WTC11 (cell line): ENCODE data around the gene NAA80. TPM values are rescaled to one million over a fixed set of nuclear protein-coding genes. Genes with fewer than 3 reads are reported as not detected.

Experiments used
- ATAC-seq: fragments of 200-7000 bp; cut with Tn5 transposase; 2 replicates; pipeline ENCODE4 v1.10.0; 2021; ENCODE audit warnings: mild to moderate bottlenecking, moderate library complexity
- CTCF ChIA-PET: fragments of 300-600 bp; sonication (Branson Sonifier 250); formaldehyde crosslinking; loops from one replicate; lab custom pipeline; 2021; ENCODE audit warnings: antibody characterized with exemption; lab: Charles Lee
- POLR2A ChIA-PET: fragments of 350-600 bp; sonication (Branson Sonifier 250); formaldehyde crosslinking; loops from one replicate; lab custom pipeline; 2021; ENCODE audit warnings: antibody characterized with exemption; lab: Charles Lee
- DNase-seq: peaks from one replicate; pipeline ENCODE4 v3.0.0; 2021; ENCODE audit warnings: low spot score
- H3K27ac Mint-ChIP-seq: 2 replicates; pipeline ENCODE4 v1.8.0; 2021; ENCODE audit warnings: mixed read lengths
- H3K27me3 Mint-ChIP-seq: 2 replicates; pipeline ENCODE4 v1.8.0; 2021; ENCODE audit warnings: low read depth, mild to moderate bottlenecking, moderate library complexity, mixed read lengths
- H3K36me3 Mint-ChIP-seq: 2 replicates; pipeline ENCODE4 v1.8.0; 2021; ENCODE audit warnings: mixed read lengths
- H3K4me1 Mint-ChIP-seq: 2 replicates; pipeline ENCODE4 v1.8.0; 2022; ENCODE audit warnings: mixed read lengths
- H3K4me3 Mint-ChIP-seq: 2 replicates; pipeline ENCODE4 v1.8.0; 2021; ENCODE audit warnings: mild to moderate bottlenecking, moderate library complexity, mixed read lengths
- H3K9me3 Mint-ChIP-seq: 2 replicates; pipeline ENCODE4 v1.8.0; 2021; ENCODE audit warnings: mixed read lengths
- CBFB ChIP-seq: sonication (generic); formaldehyde crosslinking; IDR thresholded peaks from 2 replicates; pipeline ENCODE4 v1.8.1; 2022; ENCODE audit warnings: mild to moderate bottlenecking, low read depth, missing genetic modification reagents
- FOXJ3 ChIP-seq: sonication (generic); formaldehyde crosslinking; IDR thresholded peaks from 2 replicates; pipeline ENCODE4 v1.9.0; 2021; ENCODE audit warnings: missing genetic modification reagents, mild to moderate bottlenecking, borderline replicate concordance
- NR1H2 ChIP-seq: sonication (generic); formaldehyde crosslinking; IDR thresholded peaks from 2 replicates; pipeline ENCODE4 v1.9.0; 2021; ENCODE audit warnings: mild to moderate bottlenecking, moderate library complexity, missing genetic modification reagents
- NR3C1 ChIP-seq: sonication (generic); formaldehyde crosslinking; conservative IDR thresholded peaks from 2 replicates; pipeline ENCODE4 v1.8.1; 2023; ENCODE audit warnings: low read depth, mild to moderate bottlenecking, missing genetic modification reagents
- SMAD4 ChIP-seq: sonication (generic); formaldehyde crosslinking; IDR thresholded peaks from 2 replicates; pipeline ENCODE4 v1.8.0; 2022; ENCODE audit warnings: mild to moderate bottlenecking, missing genetic modification reagents
- TEAD1 ChIP-seq: sonication (generic); formaldehyde crosslinking; IDR thresholded peaks from 2 replicates; pipeline ENCODE4 v1.8.0; 2022; ENCODE audit warnings: mild to moderate bottlenecking, missing genetic modification reagents
- ZNF121 ChIP-seq: sonication (generic); formaldehyde crosslinking; IDR thresholded peaks from 2 replicates; pipeline ENCODE4 v1.8.0; 2023; ENCODE audit warnings: missing genetic modification reagents
- total RNA-seq: library from RNA; stranded (reverse); gene quantifications from 3 replicates; pipeline ENCODE4 v1.2.3, GENCODE V29; 2021
- TF ChIP-seq, protein P1 (sequence below): sonication (generic); formaldehyde crosslinking; IDR thresholded peaks from 2 replicates; pipeline ENCODE4 v1.8.0; 2022; ENCODE audit warnings: mild to moderate bottlenecking, missing genetic modification reagents
- TF ChIP-seq, protein P2 (sequence below): sonication (generic); formaldehyde crosslinking; conservative IDR thresholded peaks from 2 replicates; pipeline ENCODE4 v1.8.1; 2023; ENCODE audit warnings: mild to moderate bottlenecking, low read depth, missing genetic modification reagents, moderate library complexity
- TF ChIP-seq, protein P3 (sequence below): sonication (generic); formaldehyde crosslinking; IDR thresholded peaks from 2 replicates; pipeline ENCODE4 v1.8.1; 2022; ENCODE audit warnings: low read depth, mild to moderate bottlenecking, moderate library complexity, missing genetic modification reagents, borderline replicate concordance
- TF ChIP-seq, protein P4 (sequence below): sonication (generic); formaldehyde crosslinking; IDR thresholded peaks from 2 replicates; pipeline ENCODE4 v1.8.1; 2023; ENCODE audit warnings: mild to moderate bottlenecking, moderate library complexity, missing genetic modification reagents
- TF ChIP-seq, protein P5 (sequence below): sonication (generic); formaldehyde crosslinking; IDR thresholded peaks from 2 replicates; pipeline ENCODE4 v1.8.1; 2023; ENCODE audit warnings: mild to moderate bottlenecking, missing genetic modification reagents

NAA80 gene
- total RNA-seq, 1 experiment from 2014 or later, result 17.3 TPM

DNA sequence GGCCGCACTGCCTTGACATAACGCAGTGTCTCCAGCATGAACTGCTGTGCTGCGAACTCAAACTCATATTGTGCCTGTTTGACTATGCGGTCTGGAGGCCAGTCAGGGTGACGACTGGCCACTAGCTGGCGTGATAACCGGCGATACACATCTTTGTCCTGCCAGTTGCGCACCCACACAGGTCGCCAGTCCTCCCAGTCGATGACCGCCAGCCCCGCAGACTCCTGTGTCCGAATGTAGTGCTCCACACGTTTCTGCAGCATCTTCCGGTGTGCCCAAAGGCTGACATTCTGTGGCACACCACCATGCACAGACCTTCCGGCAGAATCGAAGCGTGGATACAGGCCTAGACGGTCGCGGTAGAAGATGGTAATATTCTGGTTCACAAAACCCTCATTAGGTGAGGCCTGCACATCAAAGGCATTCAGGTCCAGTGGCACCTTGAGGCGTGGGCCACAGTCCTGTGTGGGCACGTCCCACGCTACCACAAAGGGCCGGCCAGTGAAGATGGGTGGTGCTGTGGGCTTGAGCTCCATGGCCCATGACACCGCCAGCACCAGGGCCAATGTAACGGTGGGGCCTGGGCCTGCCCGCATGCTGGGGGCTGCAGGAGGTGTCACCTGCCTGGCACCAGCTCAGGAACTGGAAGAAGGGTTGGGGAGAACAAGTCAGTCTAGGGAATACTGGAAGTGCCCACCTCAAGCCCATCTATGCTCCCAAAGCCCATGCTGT, 20.9 kb upstream of the NAA80 start:
- no peaks in the 10 kb centered on the region for H3K27me3 Mint-ChIP-seq
- H3K4me1 Mint-ChIP-seq, result peaks cover 40% of the 10 kb centered on the region
- ATAC-seq (no peak), DNase-seq (no peak)
- POLR2A ChIA-PET, result no interaction called here
- H3K9me3 Mint-ChIP-seq, result no peaks in the 10 kb centered on the region
- H3K36me3 Mint-ChIP-seq, result peaks cover 36% of the 10 kb centered on the region
- peak overlapping the region; percentile 93 for H3K4me3 Mint-ChIP-seq
- peak overlapping the region; percentile 44; the same call in 1 of the 2 replicates for H3K27ac Mint-ChIP-seq
- TF ChIP-seq CBFB (CRISPR knock-in tag), result no peak
- TF ChIP-seq, protein P1, sequence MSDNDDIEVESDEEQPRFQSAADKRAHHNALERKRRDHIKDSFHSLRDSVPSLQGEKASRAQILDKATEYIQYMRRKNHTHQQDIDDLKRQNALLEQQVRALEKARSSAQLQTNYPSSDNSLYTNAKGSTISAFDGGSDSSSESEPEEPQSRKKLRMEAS (CRISPR knock-in tag), result no peak; the same call in 1 of the 2 replicates
- 0 out of 2 replicates have a peak, but pooled peaks have one; percentile 4 for TF ChIP-seq ZNF121
- TF ChIP-seq, protein P2, sequence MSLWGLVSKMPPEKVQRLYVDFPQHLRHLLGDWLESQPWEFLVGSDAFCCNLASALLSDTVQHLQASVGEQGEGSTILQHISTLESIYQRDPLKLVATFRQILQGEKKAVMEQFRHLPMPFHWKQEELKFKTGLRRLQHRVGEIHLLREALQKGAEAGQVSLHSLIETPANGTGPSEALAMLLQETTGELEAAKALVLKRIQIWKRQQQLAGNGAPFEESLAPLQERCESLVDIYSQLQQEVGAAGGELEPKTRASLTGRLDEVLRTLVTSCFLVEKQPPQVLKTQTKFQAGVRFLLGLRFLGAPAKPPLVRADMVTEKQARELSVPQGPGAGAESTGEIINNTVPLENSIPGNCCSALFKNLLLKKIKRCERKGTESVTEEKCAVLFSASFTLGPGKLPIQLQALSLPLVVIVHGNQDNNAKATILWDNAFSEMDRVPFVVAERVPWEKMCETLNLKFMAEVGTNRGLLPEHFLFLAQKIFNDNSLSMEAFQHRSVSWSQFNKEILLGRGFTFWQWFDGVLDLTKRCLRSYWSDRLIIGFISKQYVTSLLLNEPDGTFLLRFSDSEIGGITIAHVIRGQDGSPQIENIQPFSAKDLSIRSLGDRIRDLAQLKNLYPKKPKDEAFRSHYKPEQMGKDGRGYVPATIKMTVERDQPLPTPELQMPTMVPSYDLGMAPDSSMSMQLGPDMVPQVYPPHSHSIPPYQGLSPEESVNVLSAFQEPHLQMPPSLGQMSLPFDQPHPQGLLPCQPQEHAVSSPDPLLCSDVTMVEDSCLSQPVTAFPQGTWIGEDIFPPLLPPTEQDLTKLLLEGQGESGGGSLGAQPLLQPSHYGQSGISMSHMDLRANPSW, result no peak; the same call in 1 of the 2 replicates
- TF ChIP-seq NR3C1 (CRISPR knock-in tag), result no peak
- TF ChIP-seq SMAD4 (CRISPR knock-in tag), result no peak
- CTCF ChIA-PET, result interaction anchor here (0.7 to 5.5 kb wide), 10 partner anchors 8 to 292 kb away, joined by 3 to 95 read pairs (median 4); partner anchors contain the start of genes CISH, HYAL1, HYAL3 and IFRD2

DNA sequence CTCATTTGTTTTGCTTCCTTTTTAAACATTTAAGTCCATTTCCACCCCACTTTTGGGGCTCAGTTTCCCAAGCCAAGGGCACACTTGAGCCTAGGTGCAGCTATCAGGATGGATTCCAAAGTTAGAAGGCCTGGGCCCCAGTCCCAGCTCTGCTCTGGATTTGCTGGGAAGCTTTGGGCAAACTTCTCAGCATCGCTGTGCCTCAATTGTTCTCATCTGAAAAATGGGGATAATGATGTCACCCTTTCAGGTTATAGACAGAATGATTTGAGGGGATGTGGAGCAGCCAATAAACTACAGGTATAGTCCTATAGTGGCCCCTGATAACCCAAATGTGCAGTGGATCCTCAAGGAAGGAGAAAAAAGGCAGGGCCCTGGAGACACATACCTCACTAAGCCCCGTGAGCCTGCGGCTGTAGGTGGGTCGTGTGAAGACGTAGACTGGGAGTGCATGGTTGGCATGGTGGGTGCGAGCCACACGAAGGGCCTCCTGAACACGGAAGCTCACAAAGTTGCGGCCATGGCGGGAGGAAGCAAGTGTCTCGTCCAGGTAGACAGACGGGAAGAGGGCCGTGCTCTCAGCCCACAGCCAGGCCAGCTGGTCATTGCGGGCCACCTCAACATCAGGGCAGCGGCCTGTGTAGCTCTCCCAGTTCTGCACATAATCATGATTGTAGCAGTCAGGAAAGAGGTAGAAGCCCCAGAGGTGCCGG, 20.1 kb upstream of the NAA80 start:
- H3K4me3 Mint-ChIP-seq, result peak overlapping the region; percentile 93
- CTCF ChIA-PET, result interaction anchor here (0.6 to 2.1 kb wide), 7 partner anchors 9 to 409 kb away, joined by 3 to 6 read pairs (median 3); partner anchors contain the start of genes HYAL1 and IFRD2
- POLR2A ChIA-PET, result no interaction called here
- H3K9me3 Mint-ChIP-seq, result no peaks in the 10 kb centered on the region
- no peaks in the 10 kb centered on the region for H3K27me3 Mint-ChIP-seq
- peaks cover 34% of the 10 kb centered on the region for H3K4me1 Mint-ChIP-seq
- DNase-seq (no peak), ATAC-seq (no peak)
- no peak overlapping the region for H3K27ac Mint-ChIP-seq
- TF ChIP-seq, protein P3, sequence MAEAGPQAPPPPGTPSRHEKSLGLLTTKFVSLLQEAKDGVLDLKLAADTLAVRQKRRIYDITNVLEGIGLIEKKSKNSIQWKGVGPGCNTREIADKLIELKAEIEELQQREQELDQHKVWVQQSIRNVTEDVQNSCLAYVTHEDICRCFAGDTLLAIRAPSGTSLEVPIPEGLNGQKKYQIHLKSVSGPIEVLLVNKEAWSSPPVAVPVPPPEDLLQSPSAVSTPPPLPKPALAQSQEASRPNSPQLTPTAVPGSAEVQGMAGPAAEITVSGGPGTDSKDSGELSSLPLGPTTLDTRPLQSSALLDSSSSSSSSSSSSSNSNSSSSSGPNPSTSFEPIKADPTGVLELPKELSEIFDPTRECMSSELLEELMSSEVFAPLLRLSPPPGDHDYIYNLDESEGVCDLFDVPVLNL (CRISPR knock-in tag), result no peak
- H3K36me3 Mint-ChIP-seq, result peaks cover 38% of the 10 kb centered on the region

DNA sequence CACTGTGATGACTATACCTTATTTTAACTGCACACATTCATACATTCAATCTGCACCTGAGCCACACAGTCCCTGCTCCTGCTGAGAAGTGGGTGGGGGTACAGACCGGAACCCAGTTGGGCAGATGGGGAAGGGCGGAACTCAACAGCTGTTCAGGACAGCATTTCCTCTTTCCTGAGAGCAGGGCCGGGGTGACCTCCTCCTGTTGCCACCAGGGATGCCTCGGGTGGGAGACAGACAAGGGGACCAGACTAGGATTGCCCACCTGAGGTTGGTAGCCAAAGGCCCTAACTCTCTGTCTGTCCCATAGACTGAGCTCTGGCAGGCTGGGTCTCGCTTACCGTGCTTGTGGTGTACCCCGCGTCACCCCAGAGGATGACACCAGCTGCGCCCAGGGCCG, 19.4 kb upstream of the NAA80 start:
- Mint-ChIP-seq H3K27ac (no peak overlapping the region), H3K4me1 (peaks cover 27% of the 10 kb centered on the region), H3K27me3 (no peaks in the 10 kb centered on the region), H3K36me3 (peaks cover 45% of the 10 kb centered on the region), H3K4me3 (peak overlapping the region; percentile 16; the same call in 1 of the 2 replicates), H3K9me3 (peaks cover 5% of the 10 kb centered on the region; the same call in 1 of the 2 replicates)
- TF ChIP-seq NR1H2, result no peak
- TF ChIP-seq, protein P4, sequence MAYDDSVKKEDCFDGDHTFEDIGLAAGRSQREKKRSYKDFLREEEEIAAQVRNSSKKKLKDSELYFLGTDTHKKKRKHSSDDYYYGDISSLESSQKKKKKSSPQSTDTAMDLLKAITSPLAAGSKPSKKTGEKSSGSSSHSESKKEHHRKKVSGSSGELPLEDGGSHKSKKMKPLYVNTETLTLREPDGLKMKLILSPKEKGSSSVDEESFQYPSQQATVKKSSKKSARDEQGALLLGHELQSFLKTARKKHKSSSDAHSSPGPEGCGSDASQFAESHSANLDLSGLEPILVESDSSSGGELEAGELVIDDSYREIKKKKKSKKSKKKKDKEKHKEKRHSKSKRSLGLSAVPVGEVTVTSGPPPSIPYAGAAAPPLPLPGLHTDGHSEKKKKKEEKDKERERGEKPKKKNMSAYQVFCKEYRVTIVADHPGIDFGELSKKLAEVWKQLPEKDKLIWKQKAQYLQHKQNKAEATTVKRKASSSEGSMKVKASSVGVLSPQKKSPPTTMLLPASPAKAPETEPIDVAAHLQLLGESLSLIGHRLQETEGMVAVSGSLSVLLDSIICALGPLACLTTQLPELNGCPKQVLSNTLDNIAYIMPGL (CRISPR knock-in tag), result no peak
- TF ChIP-seq, protein P5, sequence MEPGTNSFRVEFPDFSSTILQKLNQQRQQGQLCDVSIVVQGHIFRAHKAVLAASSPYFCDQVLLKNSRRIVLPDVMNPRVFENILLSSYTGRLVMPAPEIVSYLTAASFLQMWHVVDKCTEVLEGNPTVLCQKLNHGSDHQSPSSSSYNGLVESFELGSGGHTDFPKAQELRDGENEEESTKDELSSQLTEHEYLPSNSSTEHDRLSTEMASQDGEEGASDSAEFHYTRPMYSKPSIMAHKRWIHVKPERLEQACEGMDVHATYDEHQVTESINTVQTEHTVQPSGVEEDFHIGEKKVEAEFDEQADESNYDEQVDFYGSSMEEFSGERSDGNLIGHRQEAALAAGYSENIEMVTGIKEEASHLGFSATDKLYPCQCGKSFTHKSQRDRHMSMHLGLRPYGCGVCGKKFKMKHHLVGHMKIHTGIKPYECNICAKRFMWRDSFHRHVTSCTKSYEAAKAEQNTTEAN (CRISPR knock-in tag), result no peak
- TF ChIP-seq FOXJ3 (CRISPR knock-in tag), result no peak
- TF ChIP-seq, protein P1 (CRISPR knock-in tag), result no peak
- TF ChIP-seq TEAD1, result no peak
- ATAC-seq, result no peak
- DNase-seq, result no peak
- POLR2A ChIA-PET, result no interaction called here
- CTCF ChIA-PET, result interaction anchor here (1.0 to 2.1 kb wide), 4 partner anchors 10 to 408 kb away, joined by 3 to 6 read pairs (median 4); partner anchors contain the start of gene HYAL1
